AG04450 (cell line): ENCODE measurements around the gene ACAP3. TPM values are rescaled to one million over a fixed set of nuclear protein-coding genes. Genes with fewer than 3 reads are reported as not detected.

Experiments
- CTCF ChIA-PET: fragments of 300-600, 350-600 bp; formaldehyde crosslinking; extraction: SDS; loops from one replicate; lab custom pipeline; 2022; ENCODE audit warnings: antibody characterized with exemption, inconsistent platforms; lab: Charles Lee
- POLR2A ChIA-PET: fragments of 350-600 bp; formaldehyde crosslinking; extraction: SDS; loops from one replicate; lab custom pipeline; 2021; ENCODE audit warnings: antibody characterized with exemption, inconsistent platforms; lab: Yijun Ruan, JAX
- DNase-seq: peaks from one replicate; pipeline ENCODE4 v3.0.0-alpha.2; 2011; ENCODE audit warnings: low read depth, low spot score
- H3K27ac ChIP-seq: one replicate; pipeline ENCODE4 v1.5.1; 2012; ENCODE audit warnings: low read depth, low read length, control low read depth
- H3K27me3 ChIP-seq: one replicate; pipeline ENCODE4 v1.6.0; 2012; ENCODE audit warnings: low read length; ENCODE audit not compliant: control insufficient read depth, insufficient read depth
- H3K4me3 ChIP-seq: 2 replicates; pipeline ENCODE4 v1.5.1; 2011; ENCODE audit warnings: mild to moderate bottlenecking, low read depth, low read length, control low read depth
- H3K9me3 ChIP-seq: 2 replicates; pipeline ENCODE4 v1.5.1; 2012; ENCODE audit warnings: low read length; ENCODE audit not compliant: control insufficient read depth, insufficient read depth
- polyA plus RNA-seq: library from polyadenylated mRNA; depleted of rRNA; stranded (reverse); fragments of >200 nt; gene quantifications from 2 replicates; pipeline ENCODE4 v1.2.3, GENCODE V29; 2011
- TF ChIP-seq, protein P1 (sequence below): IDR thresholded peaks from 2 replicates; pipeline ENCODE4 v1.5.1; 2011; ENCODE audit warnings: low read depth, low read length, control low read depth, inconsistent platforms

ACAP3 gene
- polyA plus RNA-seq, 1 experiment = 17.5 TPM

DNA sequence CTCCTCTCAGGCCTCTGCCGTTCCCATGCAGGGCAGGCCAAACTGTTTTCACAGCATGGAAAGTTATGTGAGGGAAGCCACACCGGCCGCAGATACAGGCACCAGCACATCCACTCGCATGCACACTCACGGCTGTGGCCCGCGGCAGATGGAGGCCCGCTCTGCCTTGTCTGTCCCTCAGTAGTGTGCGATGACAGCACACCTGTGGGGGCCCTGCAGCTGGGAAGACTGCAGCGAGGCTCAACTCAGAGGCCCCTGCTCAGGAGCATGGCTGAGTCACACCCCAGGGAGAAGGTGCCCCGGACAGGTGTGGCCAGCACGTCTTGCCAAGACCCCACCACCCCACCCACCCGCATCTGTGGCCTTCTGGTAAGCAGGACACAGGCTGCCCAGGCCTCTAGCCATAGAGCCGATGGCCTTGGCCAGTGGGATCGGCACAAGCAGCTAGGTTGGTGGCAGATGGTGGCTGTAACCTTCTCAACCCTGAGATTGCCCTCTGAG, 32.7 kb downstream of the ACAP3 start:
- POLR2A ChIA-PET = no interaction called here
- DNase-seq = no peak
- no peak overlapping the region for H3K27ac ChIP-seq
- peak overlapping the region; percentile 70 for H3K4me3 ChIP-seq
- TF ChIP-seq, protein P1, sequence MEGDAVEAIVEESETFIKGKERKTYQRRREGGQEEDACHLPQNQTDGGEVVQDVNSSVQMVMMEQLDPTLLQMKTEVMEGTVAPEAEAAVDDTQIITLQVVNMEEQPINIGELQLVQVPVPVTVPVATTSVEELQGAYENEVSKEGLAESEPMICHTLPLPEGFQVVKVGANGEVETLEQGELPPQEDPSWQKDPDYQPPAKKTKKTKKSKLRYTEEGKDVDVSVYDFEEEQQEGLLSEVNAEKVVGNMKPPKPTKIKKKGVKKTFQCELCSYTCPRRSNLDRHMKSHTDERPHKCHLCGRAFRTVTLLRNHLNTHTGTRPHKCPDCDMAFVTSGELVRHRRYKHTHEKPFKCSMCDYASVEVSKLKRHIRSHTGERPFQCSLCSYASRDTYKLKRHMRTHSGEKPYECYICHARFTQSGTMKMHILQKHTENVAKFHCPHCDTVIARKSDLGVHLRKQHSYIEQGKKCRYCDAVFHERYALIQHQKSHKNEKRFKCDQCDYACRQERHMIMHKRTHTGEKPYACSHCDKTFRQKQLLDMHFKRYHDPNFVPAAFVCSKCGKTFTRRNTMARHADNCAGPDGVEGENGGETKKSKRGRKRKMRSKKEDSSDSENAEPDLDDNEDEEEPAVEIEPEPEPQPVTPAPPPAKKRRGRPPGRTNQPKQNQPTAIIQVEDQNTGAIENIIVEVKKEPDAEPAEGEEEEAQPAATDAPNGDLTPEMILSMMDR = no peak
- CTCF ChIA-PET = no interaction called here
- no peaks in the 10 kb centered on the region; the same call in 1 of the 2 replicates for H3K9me3 ChIP-seq
- no peaks in the 10 kb centered on the region for H3K27me3 ChIP-seq

GRCh38 chr1:1274299-1274930, 33.3 kb downstream of the ACAP3 start:
- DNase-seq = no peak
- Histone ChIP-seq H3K27ac (no peak overlapping the region), H3K27me3 (no peaks in the 10 kb centered on the region), H3K4me3 (peak overlapping the region; percentile 70), H3K9me3 (no peaks in the 10 kb centered on the region; the same call in 1 of the 2 replicates)
- ChIA-PET POLR2A (interaction anchor here (1.0 to 1.9 kb wide), 4 partner anchors 10 to 43 kb away, joined by 4 to 10 read pairs (median 4); no protein-coding TSS in a partner anchor), CTCF (no interaction called here)
- TF ChIP-seq, protein P1 = no peak

DNA sequence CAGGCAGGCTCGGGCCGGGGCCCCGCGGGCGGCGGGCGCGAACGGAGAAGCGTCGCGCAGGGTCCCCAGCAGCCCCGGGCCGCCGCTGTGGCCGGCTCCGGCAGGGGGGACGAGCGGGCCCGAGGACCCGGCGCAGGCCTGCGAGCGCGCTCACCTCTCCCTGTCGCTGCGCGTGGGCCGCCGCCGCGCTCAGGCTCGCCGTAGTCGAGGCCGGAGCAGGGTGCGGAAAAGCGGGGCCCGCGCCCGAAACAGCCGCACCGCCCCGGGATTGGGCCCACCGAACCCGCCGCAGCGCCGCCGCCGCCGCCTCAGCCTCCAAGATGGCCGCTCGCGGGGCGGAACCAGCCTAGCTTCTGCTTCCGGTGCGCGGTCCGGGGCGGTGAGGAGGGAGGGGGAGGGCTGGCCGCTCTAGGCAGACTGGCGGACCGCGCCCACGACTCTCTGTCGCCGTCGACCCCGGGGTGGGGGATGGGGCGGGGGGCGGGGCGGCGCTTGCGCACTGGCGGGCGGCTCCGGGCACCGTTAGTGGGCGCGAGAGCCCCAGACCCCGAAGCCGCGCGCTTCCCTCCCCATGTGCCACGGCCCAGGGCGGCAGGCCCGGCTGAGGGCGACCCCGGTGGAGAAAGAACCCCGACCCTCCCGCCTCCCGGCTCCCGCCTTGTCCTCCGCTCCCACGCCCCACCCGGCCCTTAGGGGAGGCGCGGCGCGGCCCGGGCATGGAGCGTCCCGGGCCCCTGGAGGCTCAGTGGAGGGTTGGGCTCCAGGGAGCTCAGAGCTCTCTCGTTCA, 34.0 kb downstream of the ACAP3 start, which contains the start of gene UBE2J2:
Gene UBE2J2, minus strand, starts transcription at position 343 of the 787 bp plus-strand sequence. CDS start 5,862 bp downstream, outside the sequence.
- DNase-seq = peak; percentile 85
- ChIA-PET POLR2A (interaction anchor here (0.6 to 1.9 kb wide), 8 partner anchors 9 to 280 kb away, joined by 3 to 10 read pairs (median 4); no protein-coding TSS in a partner anchor), CTCF (interaction anchor here (0.6 to 0.7 kb wide), 2 partner anchors 146 to 172 kb away, joined by 5 to 7 read pairs; no protein-coding TSS in a partner anchor)

DNA sequence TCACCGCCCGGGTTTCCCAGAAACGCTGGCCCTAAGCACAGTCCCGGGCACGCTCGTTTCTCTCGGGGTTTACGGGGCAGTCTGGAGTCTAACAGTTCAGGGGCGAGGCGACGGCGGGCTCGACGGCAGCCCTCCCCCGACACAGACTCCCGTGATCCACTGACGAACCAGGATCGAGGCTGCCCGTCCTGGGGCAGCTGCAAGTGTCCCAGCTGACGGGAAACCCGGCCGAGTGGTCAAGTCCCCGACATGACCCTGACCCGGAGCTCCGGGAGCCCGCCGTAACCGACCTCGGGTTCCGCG, 34.6 kb downstream of the ACAP3 start:
- no peak for DNase-seq
- H3K27me3 ChIP-seq = no peaks in the 10 kb centered on the region
- peak overlapping the region; percentile 61 for H3K27ac ChIP-seq
- ChIA-PET POLR2A (interaction anchor here (0.6 to 1.9 kb wide), 8 partner anchors 9 to 279 kb away, joined by 3 to 10 read pairs (median 4); no protein-coding TSS in a partner anchor), CTCF (interaction anchor here (0.6 to 0.7 kb wide), 2 partner anchors 146 to 172 kb away, joined by 5 to 7 read pairs; no protein-coding TSS in a partner anchor)
- no peaks in the 10 kb centered on the region; the same call in 1 of the 2 replicates for H3K9me3 ChIP-seq
- TF ChIP-seq, protein P1 = no peak
- H3K4me3 ChIP-seq = peak overlapping the region; percentile 87

More for the DNA sequence above, 34.0 kb downstream of the ACAP3 start, which contains the start of gene UBE2J2:
- H3K27me3 ChIP-seq = no peaks in the 10 kb centered on the region
- H3K27ac ChIP-seq = peak within 1 kb of the TSS; percentile 61
- TF ChIP-seq, protein P1 = no peak
- H3K9me3 ChIP-seq = no peaks in the 10 kb centered on the region; the same call in 1 of the 2 replicates
- H3K4me3 ChIP-seq = peak within 1 kb of the TSS; percentile 87
